ENCODE data around the gene ANKRD45.
A peak's percentile ranks its signal among the peaks of the same experiment; 100 is the strongest.
"Not testable (repeated sequence)": the region's sequence is repeated elsewhere in the genome, so short reads cannot be mapped to it uniquely, and the experiment has no call there.

The ANKRD45 gene, protein sequence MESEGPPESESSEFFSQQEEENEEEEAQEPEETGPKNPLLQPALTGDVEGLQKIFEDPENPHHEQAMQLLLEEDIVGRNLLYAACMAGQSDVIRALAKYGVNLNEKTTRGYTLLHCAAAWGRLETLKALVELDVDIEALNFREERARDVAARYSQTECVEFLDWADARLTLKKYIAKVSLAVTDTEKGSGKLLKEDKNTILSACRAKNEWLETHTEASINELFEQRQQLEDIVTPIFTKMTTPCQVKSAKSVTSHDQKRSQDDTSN

DNA sequence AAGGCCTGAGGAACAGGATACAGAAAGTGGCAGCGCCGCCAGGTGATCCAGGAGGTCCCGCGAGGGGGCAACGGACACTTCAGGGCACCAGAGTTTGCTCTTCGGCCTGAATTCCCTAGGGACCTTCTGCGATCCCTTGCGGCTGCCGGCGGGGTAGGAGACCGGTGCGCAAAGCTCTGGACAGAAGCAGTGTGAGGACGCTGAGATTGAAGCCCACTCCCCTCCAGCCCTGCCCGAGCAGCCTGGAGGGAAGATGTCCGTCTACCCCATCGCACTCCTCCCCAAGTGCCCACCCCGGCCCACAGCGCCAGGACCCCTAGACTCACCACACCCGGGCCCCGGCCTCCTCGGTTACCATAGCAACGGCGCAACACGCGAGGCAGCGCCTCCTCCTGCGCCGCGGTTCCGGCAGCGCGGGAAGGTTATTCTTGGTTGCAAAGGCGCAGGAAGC, at the start of gene ANKRD45:
TSS of gene ANKRD45 (minus strand) at position 361 of the 451 bp plus-strand sequence. CDS start 10,433 bp downstream, outside the sequence.
- DNase-seq = peak; percentile 27

DNA sequence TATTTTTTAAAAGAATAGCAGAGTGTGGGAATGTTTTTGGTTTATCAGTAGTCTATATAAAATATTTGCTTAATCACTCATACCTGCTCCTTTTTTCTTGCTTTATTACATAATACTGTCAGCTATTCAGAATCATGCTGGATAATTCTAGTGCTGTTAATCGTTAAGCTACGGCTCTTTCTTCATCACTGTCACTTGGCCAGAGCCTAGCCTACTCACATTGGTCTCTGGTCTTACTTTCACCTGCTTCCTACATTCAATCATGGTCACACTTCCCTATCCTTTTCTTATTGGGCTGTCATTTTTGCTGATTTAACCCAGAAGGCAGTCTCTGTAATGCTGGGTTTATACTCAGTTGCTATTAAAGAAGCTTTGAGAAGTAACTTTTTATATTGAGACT, 47.6 kb upstream of the ANKRD45 start:
- DNase-seq = no peak

- DNase-seq = no peak
Observed at GRCh38 chr1:173715538-173715844, 45.8 kb upstream of the ANKRD45 start.

DNA sequence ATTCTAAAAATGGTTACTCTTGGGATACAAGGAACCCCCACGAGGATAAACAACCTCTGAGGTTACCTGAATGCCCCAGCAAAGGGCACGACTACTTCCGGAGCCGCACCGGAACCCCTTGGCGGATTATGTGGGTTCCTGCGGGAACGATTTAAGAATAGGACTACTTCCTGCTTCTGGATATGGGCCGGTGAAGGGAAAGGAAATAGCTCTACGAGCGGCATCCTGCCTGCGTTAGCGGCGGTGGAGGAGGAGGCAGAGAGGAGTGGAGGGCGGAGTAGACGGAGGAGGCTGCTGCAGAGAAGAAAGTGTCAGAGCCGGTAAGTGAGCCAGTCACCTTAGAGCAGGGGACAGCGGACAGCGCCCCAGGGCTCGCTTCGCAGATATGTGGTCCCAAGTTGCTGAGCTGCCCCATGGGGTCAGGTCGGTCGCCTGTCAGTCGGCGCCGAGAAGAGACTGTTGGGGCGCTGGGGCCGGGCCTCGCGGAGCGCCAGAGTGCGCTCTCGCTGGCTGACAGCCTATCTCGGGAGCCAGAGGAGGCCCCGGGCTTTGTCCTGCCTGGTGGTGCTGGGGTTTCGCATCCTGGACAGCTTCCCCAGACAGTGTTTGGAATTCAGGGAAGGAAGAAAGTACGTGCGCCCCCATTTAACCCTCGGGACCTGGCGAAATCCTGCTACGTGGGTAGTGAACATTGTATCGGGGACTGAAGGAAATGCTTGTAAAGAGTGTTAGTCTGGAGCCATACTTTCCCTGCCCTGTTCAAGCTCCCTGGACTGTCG, 45.3 kb upstream of the ANKRD45 start, which contains the start of gene KLHL20:
TSS of gene KLHL20 (plus strand) at position 223 of the 779 bp plus-strand sequence. CDS start 1,063 bp downstream, outside the sequence.
- DNase-seq = peak; percentile 93

DNA sequence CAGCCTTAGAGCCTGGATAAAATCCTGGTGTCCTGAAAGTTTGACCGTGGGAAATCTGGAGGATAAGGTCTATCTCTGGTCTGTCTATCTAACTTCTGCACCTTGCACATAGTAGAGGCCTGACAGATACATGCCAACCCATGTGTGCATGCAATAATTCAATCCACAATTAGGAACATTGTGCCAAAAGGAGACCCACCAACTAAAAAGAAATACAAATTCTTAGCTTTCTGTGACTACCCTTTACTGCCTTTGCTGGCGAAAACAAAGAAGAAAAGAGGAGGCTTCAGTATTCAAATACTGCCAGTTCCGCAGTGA, 44.7 kb upstream of the ANKRD45 start:
- no peak for DNase-seq

DNA sequence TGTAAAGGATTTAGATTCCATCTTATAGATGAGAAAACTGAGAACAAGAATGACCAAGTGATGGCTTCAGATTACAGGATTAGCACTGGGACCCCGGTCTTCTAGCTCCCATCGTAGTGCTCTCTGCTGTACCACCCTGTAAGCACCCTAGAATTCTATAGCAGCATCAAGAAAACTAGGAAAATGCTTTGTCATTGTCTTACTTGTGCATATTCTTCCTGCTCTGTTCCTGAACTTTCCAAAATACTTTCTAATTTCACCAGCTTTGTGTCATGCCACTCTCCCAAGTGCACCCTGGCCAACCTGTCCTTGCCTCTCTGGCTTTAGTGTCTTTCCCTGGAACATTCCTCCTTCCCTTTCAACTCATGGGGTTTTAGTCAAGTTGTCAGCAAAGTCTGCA, 39.1 kb upstream of the ANKRD45 start:
- no peak for DNase-seq

- DNase-seq = no peak
Observed at GRCh38 chr1:173705117-173705516, 35.5 kb upstream of the ANKRD45 start.

DNA sequence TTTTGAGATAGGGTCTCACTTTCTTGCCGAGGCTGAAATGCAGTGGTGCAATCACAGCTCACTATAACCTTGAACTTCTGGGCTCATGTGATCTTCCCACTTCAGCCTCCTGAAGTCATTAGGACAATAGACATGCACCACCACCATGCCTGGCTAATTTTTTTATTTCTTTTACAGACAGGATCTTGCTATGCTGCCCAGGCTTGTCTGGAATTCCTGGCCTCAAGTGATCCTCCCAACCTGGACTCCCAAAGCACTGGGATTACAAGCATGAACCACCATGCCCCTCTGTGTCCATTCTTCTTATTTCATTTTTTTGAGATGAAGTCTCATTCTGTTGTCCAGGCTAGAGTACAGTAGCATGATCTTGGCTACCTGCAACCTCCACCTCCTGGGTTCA, 33.1 kb upstream of the ANKRD45 start:
- DNase-seq = no peak

DNA sequence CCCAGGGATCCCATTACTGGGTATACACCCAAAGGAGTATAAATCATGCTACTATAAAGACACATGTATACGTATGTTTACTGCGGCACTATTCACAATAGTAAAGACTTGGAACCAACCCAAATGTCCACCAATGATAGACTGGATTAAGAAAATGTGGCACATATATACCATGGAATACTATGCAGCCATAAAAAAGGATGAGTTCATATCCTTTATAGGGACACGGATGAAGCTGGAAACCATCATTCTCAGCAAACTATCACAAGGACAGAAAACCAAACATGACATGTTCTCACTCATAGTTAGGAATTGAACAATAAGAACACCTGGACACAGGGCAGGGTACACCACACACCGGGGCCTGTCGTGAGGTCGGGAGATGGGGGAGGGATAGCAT, 31.6 kb upstream of the ANKRD45 start:
- not testable (repeated sequence) for DNase-seq

DNA sequence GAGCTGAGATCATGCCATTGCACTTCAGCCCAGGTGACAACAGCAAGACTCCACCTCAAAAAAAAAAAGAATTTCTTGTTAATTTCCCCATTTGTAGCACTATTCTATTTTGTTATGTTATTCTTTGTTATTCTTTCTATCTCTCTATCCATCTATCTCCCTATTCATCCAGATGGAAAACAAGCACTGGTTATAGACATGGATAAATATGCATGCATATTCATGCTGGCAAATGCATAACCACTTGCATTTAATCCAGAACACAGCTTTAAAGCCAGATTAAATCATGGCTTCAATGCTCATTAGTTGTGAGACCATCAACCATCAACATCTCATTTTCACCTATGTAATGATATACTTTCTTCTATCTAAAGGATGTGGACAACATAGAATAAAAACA, 23.6 kb upstream of the ANKRD45 start:
- no peak for DNase-seq

GRCh38 chr1:173688300-173688699, 18.6 kb upstream of the ANKRD45 start:
- DNase-seq = no peak

GRCh38 chr1:173685121-173685520, 15.5 kb upstream of the ANKRD45 start:
- DNase-seq = not testable (repeated sequence)

GRCh38 chr1:173683838-173684237, 14.2 kb upstream of the ANKRD45 start:
- DNase-seq = not testable (repeated sequence)

DNA sequence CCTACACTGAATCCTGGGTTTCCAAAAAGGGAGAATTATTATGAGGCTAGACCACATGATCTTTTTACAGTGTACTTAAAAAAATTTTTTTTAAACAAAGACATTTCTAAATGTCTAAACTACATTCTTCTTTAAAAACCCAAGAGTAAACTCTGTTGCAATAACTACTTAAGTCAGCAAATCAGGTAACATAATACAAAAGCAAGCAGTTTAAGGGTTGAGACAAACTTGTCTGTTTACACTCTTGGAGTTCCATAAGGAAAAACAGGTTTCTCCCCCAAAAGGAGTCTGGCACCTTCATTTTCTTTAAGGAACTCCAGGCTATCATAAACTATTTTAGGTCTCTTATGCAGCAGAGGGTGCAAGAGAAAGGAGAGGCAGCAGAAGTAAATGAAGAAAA, 12.5 kb upstream of the ANKRD45 start:
- DNase-seq = no peak

DNA sequence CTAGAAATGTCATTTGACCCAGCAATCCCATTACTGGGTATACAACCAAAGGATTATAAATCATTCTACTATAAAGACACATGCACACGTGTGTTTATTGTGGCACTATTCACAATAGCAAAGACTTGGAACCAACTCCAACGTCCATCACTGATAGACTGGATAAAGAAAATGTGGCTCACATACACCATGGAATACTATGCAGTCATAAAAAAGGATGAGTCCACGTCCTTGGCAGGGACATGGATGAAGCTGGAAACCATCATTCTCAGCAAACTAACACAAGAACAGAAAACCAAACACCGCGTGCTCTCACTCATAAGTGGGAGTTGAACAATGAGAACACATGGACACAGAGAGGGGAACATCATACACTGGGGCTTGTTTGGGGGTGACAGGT, 10.5 kb upstream of the ANKRD45 start:
- not testable (repeated sequence) for DNase-seq

DNA sequence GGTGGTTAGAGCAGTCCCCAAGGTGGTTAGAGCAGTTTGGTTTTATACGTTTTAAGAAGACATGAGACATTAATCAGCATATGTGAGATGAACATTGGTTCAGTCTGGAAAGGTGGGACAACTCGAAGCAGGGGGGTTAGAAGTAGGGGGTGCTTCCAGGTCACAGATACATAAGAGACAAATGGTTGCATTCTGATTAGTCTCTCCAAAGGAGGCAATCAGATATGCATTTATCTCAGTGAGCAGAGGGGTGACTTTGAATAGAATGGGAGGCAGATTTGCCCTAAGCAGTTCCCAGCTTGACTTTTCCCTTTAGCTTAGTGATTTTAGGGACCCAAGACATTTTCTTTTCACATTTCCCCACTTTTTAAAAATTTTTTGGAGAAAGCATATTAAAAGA, 4.8 kb upstream of the ANKRD45 start:
- not testable (repeated sequence) for DNase-seq

DNA sequence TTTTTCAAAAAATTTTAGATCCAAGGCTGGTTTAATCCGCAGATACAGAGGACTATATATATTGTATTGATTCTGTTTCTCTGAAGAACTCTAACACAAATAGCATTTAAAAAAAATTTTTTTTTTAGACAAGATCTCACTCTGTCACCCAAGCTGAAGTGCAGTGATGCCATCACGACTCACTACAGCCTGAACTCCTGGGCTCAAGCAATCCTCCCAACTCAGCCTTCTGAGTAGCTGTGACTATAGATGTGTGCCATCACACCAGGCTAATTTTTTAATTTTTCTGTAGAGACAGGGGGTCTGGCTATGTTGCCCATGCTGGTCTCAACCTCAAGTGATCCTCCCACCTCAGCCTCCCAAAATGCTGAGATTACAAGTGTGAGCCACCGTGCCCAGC, 3.0 kb downstream of the ANKRD45 start:
- DNase-seq = no peak

DNA sequence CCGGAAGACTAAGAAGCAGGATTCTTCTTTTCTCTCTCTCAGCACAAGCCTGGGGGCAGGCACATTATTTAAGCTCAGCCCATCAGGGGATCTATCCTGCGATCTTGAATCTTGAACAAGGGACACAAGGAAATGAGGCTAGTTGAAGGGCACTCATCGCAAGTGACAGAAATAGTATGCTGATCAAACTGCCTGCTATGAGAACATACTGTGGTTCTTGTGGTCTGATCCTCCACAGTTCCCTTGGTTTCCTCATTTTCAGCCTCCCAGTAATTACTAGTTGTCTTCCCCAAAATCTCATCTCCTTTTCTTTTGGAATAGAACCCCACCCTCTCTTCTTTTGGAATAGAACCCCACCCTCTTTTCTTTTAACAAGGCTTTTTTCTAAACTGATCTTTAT, 6.5 kb downstream of the ANKRD45 start:
- DNase-seq = no peak

DNA sequence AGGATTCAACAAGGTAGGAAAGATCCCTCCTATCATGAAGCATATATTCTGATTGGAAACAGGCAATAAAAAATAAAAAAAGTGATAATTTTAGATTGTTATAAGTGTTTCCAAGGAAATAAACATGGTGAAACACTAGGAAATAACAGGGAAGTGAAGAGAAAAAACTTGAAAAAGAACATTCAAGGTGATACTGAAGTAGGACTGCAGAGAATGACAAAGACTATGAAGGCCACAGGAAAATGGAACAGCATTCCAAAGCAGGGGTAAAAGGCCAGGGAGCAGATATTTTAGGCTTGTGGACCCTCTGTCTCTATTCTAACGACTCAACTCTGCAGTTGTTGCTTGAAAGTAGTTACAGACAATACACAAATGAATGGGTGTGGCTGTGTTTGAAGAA, 7.9 kb downstream of the ANKRD45 start:
- no peak for DNase-seq

- DNase-seq = no peak
Observed at GRCh38 chr1:173661271-173661670, 8.4 kb downstream of the ANKRD45 start.

DNA sequence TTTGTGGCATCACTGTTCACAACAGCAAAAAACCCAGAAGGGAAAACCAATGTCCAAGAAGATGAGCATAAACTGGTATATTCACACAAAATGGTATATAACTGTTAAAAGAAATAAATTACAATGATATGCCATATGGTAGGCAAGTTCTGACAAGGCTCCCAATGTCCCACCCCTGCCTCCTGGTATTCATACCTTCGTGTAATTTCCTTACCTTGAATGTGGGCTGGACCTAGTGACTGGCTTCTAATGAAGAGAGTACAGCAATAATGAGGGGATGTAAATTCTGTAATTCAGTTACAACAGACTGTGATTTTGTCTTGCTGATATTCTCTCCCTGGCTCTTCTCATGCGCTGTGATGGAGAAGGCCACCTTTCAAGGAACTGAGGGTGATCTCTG, 9.3 kb downstream of the ANKRD45 start:
- no peak for DNase-seq

- DNase-seq = no peak
Observed at GRCh38 chr1:173648880-173649605, 20.6 kb downstream of the ANKRD45 start.

DNA sequence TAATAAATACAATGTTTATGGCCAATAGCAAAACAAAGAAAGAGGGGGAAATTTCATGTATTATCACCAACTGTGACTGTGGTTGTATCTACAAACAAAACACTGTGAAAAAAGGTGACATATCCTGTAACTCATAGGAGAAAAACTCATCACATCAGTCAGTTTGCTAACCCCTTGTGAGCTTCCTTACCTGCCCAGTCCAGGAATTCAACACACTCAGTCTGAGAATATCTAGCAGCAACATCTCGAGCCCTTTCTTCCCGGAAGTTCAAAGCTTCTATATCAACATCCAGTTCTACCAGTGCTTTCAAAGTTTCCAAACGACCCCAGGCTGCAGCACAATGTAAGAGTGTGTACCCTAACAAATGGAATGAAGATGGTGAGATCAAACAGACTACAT, 23.0 kb downstream of the ANKRD45 start:
- DNase-seq = no peak

Data from activated CD4-positive, alpha-beta T cell treated with anti-CD3 and anti-CD28 coated beads, Interleukin-2, Interleukin-6, amounts not matched to agents 100 ng/mL and 50 ng/mL, durations not matched to agents 16 hours and 8 hours (primary cell).